LNCAP (cell line): ENCODE results near the gene SYTL4.

Experiments used
- CTCF ChIP-seq: fragments of 450-650 bp; IDR thresholded peaks from 2 replicates; pipeline ENCODE4 v1.5.1; 2017; ENCODE audit warnings: mild to moderate bottlenecking

Gene SYTL4

GRCh38 chrX:100643956-100644860 lies 87.7 kb downstream of the SYTL4 start, which contains the start of gene SRPX2:
Gene SRPX2 (plus strand): TSS chrX:100644199. CDS start chrX:100646323, 2,124 bp downstream.
- no peak for TF ChIP-seq CTCF

- TF ChIP-seq CTCF: no peak
Observed at GRCh38 chrX:100643212-100643611, 88.7 kb downstream of the SYTL4 start.

GRCh38 chrX:100642290-100642689 lies 89.6 kb downstream of the SYTL4 start:
- no peak for TF ChIP-seq CTCF

- TF ChIP-seq CTCF: peak; percentile 49
Observed at GRCh38 chrX:100636321-100636991, 95.5 kb downstream of the SYTL4 start, which contains the start of gene TSPAN6. Gene TSPAN6 (minus strand): TSS chrX:100636806. CDS start chrX:100636694, 112 bp downstream.

- no peak for TF ChIP-seq CTCF
Observed at GRCh38 chrX:100635989-100636320, 96.0 kb downstream of the SYTL4 start.

GRCh38 chrX:100635040-100635439 lies 96.9 kb downstream of the SYTL4 start:
- TF ChIP-seq CTCF: no peak

- TF ChIP-seq CTCF: no peak
Observed at GRCh38 chrX:100625985-100626491, 105.9 kb downstream of the SYTL4 start.
